ENCODE data around the gene S1PR1.

- TF ChIP-seq POLR2AphosphoS5 (IDR thresholded peaks at IDR 0.05; ENCODE audit: borderline replicate concordance, low read depth, low read length) (no peak), EZH2 (IDR thresholded peaks at IDR 0.05) (no peak), FOXP2 (optimal IDR thresholded peaks at IDR 0.05; ENCODE audit: control extremely low read depth, extremely low read length, insufficient read depth) (no peak)
These were observed 6.9 kb downstream of the S1PR1 start for GRCh38 chr1:101243751-101244150.

Data from SK-N-MC (cell line).